Measurements from ENCODE around the gene NFIA. TPM values are rescaled to one million over a fixed set of nuclear protein-coding genes. Genes with fewer than 3 reads are reported as not detected.

NFIA gene
- polyA plus RNA-seq, 3 donors = 1.4 to 5.3 (median 2.4) TPM

GRCh38 chr1:61221642-61222041 is 139.3 kb downstream of the NFIA start:
- Histone ChIP-seq H3K4me1 (ENCODE audit: control insufficient read depth in 1 of 2, insufficient read depth in 2 of 2, low read length in 2 of 2) (no peaks in the 10 kb centered on the region), H3K79me2 (ENCODE audit: insufficient read depth, low read length) (no peaks in the 10 kb centered on the region), H3K27ac (ENCODE audit: low read depth in 1 of 2, low read length in 2 of 2) (no peak overlapping the region), H3K27me3 (ENCODE audit: control insufficient read depth in 2 of 2, insufficient read depth in 2 of 2, low read length in 2 of 2) (no peaks in the 10 kb centered on the region), H3K36me3 (replicated peaks in 1 of 2; ENCODE audit: control insufficient read depth in 1 of 2, insufficient read depth in 2 of 2, low read length in 2 of 2) (no peaks in the 10 kb centered on the region), H2AFZ (ENCODE audit: insufficient read depth, low read depth, low read length, poor library complexity, severe bottlenecking) (no peak overlapping the region), H3K4me2 (replicated peaks; ENCODE audit: extremely low read depth, low read length, poor library complexity, severe bottlenecking) (no peak overlapping the region), H4K20me1 (ENCODE audit: insufficient read depth, low read length) (no peaks in the 10 kb centered on the region), H3K9me3 (replicated peaks in 1 of 2; ENCODE audit: control insufficient read depth in 1 of 2, insufficient read depth in 1 of 2, low read length in 2 of 2) (no peaks in the 10 kb centered on the region), H3K4me3 (replicated peaks in 1 of 3; ENCODE audit: low read depth in 2 of 3, low read length in 3 of 3) (no peak overlapping the region), H3K9ac (ENCODE audit: insufficient read depth, low read length, poor library complexity, severe bottlenecking) (no peak overlapping the region)
- TF ChIP-seq, protein P1, sequence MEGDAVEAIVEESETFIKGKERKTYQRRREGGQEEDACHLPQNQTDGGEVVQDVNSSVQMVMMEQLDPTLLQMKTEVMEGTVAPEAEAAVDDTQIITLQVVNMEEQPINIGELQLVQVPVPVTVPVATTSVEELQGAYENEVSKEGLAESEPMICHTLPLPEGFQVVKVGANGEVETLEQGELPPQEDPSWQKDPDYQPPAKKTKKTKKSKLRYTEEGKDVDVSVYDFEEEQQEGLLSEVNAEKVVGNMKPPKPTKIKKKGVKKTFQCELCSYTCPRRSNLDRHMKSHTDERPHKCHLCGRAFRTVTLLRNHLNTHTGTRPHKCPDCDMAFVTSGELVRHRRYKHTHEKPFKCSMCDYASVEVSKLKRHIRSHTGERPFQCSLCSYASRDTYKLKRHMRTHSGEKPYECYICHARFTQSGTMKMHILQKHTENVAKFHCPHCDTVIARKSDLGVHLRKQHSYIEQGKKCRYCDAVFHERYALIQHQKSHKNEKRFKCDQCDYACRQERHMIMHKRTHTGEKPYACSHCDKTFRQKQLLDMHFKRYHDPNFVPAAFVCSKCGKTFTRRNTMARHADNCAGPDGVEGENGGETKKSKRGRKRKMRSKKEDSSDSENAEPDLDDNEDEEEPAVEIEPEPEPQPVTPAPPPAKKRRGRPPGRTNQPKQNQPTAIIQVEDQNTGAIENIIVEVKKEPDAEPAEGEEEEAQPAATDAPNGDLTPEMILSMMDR (IDR thresholded peaks at IDR 0.05) = no peak
- no peak for DNase-seq
- intact Hi-C loops (cut with micrococcal nuclease) = no loop called here
- Mint-ChIP-seq H3K4me3 (no peak overlapping the region), H3K4me1 (peaks cover 2% of the 10 kb centered on the region), H3K27ac (no peak overlapping the region), H3K9me3 (peaks cover 0 to 4% (median 0%) of the 10 kb centered on the region in 7 donors), H3K36me3 (peaks cover 0 to 1% of the 10 kb centered on the region in 2 donors), H3K27me3 (ENCODE audit: low read depth in 3 of 3) (no peaks in the 10 kb centered on the region)
- 71% methylated on average over 2 of the region's 4 CpGs for WGBS (ENCODE audit: insufficient coverage)

DNA sequence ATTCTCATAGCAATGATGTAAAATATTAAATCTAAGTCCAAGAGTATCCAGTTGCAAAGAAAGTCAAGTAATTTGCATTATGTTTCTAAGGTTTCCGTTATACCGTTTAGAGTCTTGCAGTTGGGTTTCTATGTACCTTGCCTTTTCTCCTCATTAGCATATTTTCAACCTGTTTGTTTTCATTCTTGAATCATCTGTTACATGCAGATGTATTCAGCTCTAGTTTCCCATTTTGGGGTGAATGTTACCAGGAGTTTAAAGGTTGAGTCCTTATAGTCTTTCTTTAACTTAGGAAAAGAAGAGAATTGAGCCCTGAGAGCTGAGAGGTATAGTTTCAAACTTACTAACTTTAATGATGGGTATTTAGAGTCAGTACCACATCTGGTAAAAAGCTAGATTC is 139.9 kb downstream of the NFIA start:
- no peak overlapping the region for H3K27ac Mint-ChIP-seq
- Histone ChIP-seq H3K79me2 (ENCODE audit: insufficient read depth, low read length) (no peaks in the 10 kb centered on the region), H3K9me3 (replicated peaks in 1 of 2; ENCODE audit: control insufficient read depth in 1 of 2, insufficient read depth in 1 of 2, low read length in 2 of 2) (no peaks in the 10 kb centered on the region), H3K4me2 (replicated peaks; ENCODE audit: extremely low read depth, low read length, poor library complexity, severe bottlenecking) (no peak overlapping the region), H4K20me1 (ENCODE audit: insufficient read depth, low read length) (no peaks in the 10 kb centered on the region), H3K27me3 (ENCODE audit: control insufficient read depth in 2 of 2, insufficient read depth in 2 of 2, low read length in 2 of 2) (no peaks in the 10 kb centered on the region), H3K27ac (ENCODE audit: low read depth in 1 of 2, low read length in 2 of 2) (no peak overlapping the region), H3K4me3 (replicated peaks in 1 of 3; ENCODE audit: low read depth in 2 of 3, low read length in 3 of 3) (no peak overlapping the region), H3K9ac (ENCODE audit: insufficient read depth, low read length, poor library complexity, severe bottlenecking) (no peak overlapping the region), H3K36me3 (replicated peaks in 1 of 2; ENCODE audit: control insufficient read depth in 1 of 2, insufficient read depth in 2 of 2, low read length in 2 of 2) (no peaks in the 10 kb centered on the region), H2AFZ (ENCODE audit: insufficient read depth, low read depth, low read length, poor library complexity, severe bottlenecking) (no peak overlapping the region), H3K4me1 (ENCODE audit: control insufficient read depth in 1 of 2, insufficient read depth in 2 of 2, low read length in 2 of 2) (no peaks in the 10 kb centered on the region)
- intact Hi-C loops (cut with micrococcal nuclease) = no loop called here
- H3K9me3 Mint-ChIP-seq = peaks cover 0 to 4% (median 0%) of the 10 kb centered on the region in 7 donors
- DNase-seq = no peak
- TF ChIP-seq, protein P1 (IDR thresholded peaks at IDR 0.05) = no peak
- peaks cover 6% of the 10 kb centered on the region for H3K4me1 Mint-ChIP-seq
- no peaks in the 10 kb centered on the region for H3K36me3 Mint-ChIP-seq
- no peaks in the 10 kb centered on the region for H3K27me3 Mint-ChIP-seq (ENCODE audit: low read depth in 3 of 3)
- WGBS (ENCODE audit: insufficient coverage) = no CpG with 5 or more reads among the region's 2 CpGs
- no peak overlapping the region for H3K4me3 Mint-ChIP-seq
